ENCODE measurements around the gene IL5.
A peak's percentile ranks its signal among the peaks of the same experiment; 100 is the strongest.
"Not testable (repeated sequence)": the region's sequence is repeated elsewhere in the genome, so short reads cannot be mapped to it uniquely, and the experiment has no call there.

IL5 gene

GRCh38 chr5:132556763-132557477 is 13.6 kb upstream of the IL5 start, which contains the start of gene RAD50:
Gene RAD50, plus strand, starts transcription at chr5:132556977. Its CDS starts 348 bp downstream, at chr5:132557325.
- ChIA-PET CTCF (interaction anchor here (1.0 to 1.8 kb wide), 2 partner anchors 51 to 55 kb away, joined by 3 to 4 read pairs; no protein-coding TSS in a partner anchor), POLR2A (no interaction called here)
- DNase-seq (ENCODE audit: low read depth, low spot score) = peak; percentile 23
- H3K4me3 ChIP-seq (ENCODE audit: low read depth, low read length) = peak within 1 kb of the TSS; percentile 82
- TF ChIP-seq CTCF (IDR thresholded peaks at IDR 0.05; ENCODE audit: insufficient read depth, low read length, missing control alignments) = no peak

GRCh38 chr5:132556153-132556762 is 12.9 kb upstream of the IL5 start:
- peak overlapping the region; percentile 82 for H3K4me3 ChIP-seq (ENCODE audit: low read depth, low read length)
- no peak for DNase-seq (ENCODE audit: low read depth, low spot score)
- ChIA-PET POLR2A (no interaction called here), CTCF (interaction anchor here (1.0 to 1.8 kb wide), 2 partner anchors 50 to 54 kb away, joined by 3 to 4 read pairs; no protein-coding TSS in a partner anchor)
- TF ChIP-seq CTCF (IDR thresholded peaks at IDR 0.05; ENCODE audit: insufficient read depth, low read length, missing control alignments) = no peak

GRCh38 chr5:132549576-132549975 is 6.3 kb upstream of the IL5 start:
- no peak for DNase-seq (ENCODE audit: low read depth, low spot score)
- H3K4me3 ChIP-seq (ENCODE audit: low read depth, low read length) = no peak overlapping the region
- ChIA-PET POLR2A (no interaction called here), CTCF (interaction anchor here (2.1 kb wide), 1 partner anchor 23 kb away, joined by 11 read pairs; no protein-coding TSS in a partner anchor)
- TF ChIP-seq CTCF (IDR thresholded peaks at IDR 0.05; ENCODE audit: insufficient read depth, low read length, missing control alignments) = no peak

GRCh38 chr5:132548834-132549233 is 5.5 kb upstream of the IL5 start:
- not testable (repeated sequence) for H3K4me3 ChIP-seq (ENCODE audit: low read depth, low read length); DNase-seq (ENCODE audit: low read depth, low spot score)
- CTCF ChIA-PET = interaction anchor here (2.1 kb wide), 1 partner anchor 22 kb away, joined by 11 read pairs; no protein-coding TSS in a partner anchor
- POLR2A ChIA-PET = interaction anchor here (0.5 kb wide), 1 partner anchor 8 kb away, joined by 3 read pairs; no protein-coding TSS in a partner anchor

- no peak for DNase-seq (ENCODE audit: low read depth, low spot score)
- no peak for TF ChIP-seq CTCF (IDR thresholded peaks at IDR 0.05; ENCODE audit: insufficient read depth, low read length, missing control alignments)
- CTCF ChIA-PET = interaction anchor here (1.6 kb wide), 1 partner anchor 11 kb away, joined by 3 read pairs; no protein-coding TSS in a partner anchor
- POLR2A ChIA-PET = no interaction called here
- no peak overlapping the region for H3K4me3 ChIP-seq (ENCODE audit: low read depth, low read length)
Observed at GRCh38 chr5:132547269-132547668, 3.9 kb upstream of the IL5 start.

- CTCF ChIA-PET = interaction anchor here (2.6 kb wide), 1 partner anchor 19 kb away, joined by 8 read pairs; no protein-coding TSS in a partner anchor
- no peak overlapping the region for H3K4me3 ChIP-seq (ENCODE audit: low read depth, low read length)
- no peak for TF ChIP-seq CTCF (IDR thresholded peaks at IDR 0.05; ENCODE audit: insufficient read depth, low read length, missing control alignments)
- no peak for DNase-seq (ENCODE audit: low read depth, low spot score)
- POLR2A ChIA-PET = no interaction called here
Observed at GRCh38 chr5:132546108-132546507, 2.8 kb upstream of the IL5 start.
